ENCODE measurements around the gene DBR1. TPM values are rescaled to one million over a fixed set of nuclear protein-coding genes. Genes with fewer than 3 reads are reported as not detected.
A peak's percentile ranks its signal among the peaks of the same experiment; 100 is the strongest.

Gene DBR1
- total RNA-seq, 2 donors from 2014 or later, result 10.5 to 18.7 TPM

DNA sequence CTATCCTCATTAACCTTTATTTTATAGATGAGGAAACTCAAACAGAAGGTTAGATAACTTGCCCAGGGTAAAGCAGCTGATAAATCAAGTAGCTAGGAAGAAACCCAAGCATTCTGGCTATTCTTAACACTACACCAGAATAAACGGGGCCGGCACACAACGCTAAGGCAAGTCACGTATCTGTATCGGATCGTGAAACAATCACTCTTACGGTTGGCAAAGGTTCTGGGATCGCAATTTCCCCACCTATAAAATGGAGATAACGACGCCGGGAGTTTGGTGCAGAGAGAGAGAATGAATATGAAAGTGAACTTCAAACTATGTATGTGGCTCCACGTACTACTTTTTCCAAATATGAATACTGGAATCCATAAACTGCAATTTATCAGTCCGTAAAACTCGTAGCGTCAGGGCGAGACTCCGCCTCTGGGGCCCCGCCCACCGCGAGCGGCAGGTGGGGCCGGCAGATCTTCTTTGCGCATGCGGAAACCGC lies 12.1 kb upstream of the DBR1 start:
- DNase-seq, result peak; percentile 92
- TF ChIP-seq, protein P1, sequence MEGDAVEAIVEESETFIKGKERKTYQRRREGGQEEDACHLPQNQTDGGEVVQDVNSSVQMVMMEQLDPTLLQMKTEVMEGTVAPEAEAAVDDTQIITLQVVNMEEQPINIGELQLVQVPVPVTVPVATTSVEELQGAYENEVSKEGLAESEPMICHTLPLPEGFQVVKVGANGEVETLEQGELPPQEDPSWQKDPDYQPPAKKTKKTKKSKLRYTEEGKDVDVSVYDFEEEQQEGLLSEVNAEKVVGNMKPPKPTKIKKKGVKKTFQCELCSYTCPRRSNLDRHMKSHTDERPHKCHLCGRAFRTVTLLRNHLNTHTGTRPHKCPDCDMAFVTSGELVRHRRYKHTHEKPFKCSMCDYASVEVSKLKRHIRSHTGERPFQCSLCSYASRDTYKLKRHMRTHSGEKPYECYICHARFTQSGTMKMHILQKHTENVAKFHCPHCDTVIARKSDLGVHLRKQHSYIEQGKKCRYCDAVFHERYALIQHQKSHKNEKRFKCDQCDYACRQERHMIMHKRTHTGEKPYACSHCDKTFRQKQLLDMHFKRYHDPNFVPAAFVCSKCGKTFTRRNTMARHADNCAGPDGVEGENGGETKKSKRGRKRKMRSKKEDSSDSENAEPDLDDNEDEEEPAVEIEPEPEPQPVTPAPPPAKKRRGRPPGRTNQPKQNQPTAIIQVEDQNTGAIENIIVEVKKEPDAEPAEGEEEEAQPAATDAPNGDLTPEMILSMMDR (IDR thresholded peaks at IDR 0.05), result no peak
- intact Hi-C loops (cut with DNase I), result no loop called here
- H3K4me3 ChIP-seq, result peak overlapping the region; percentile 97
- no peaks in the 10 kb centered on the region for H3K36me3 ChIP-seq
- no peaks in the 10 kb centered on the region for H3K27me3 ChIP-seq
- H3K4me1 ChIP-seq, result no peaks in the 10 kb centered on the region
- H3K9ac ChIP-seq (ENCODE audit: low read depth in 2 of 2, low read length in 2 of 2), result peak overlapping the region; percentile 28 to 95
- no peaks in the 10 kb centered on the region for H3K9me3 ChIP-seq
- H3K27ac ChIP-seq, result peak overlapping the region; percentile 96

- H3K4me1 ChIP-seq, result no peaks in the 10 kb centered on the region
- no peak for DNase-seq
- peak overlapping the region; percentile 97 for H3K4me3 ChIP-seq
- TF ChIP-seq, protein P1 (IDR thresholded peaks at IDR 0.05), result no peak
- intact Hi-C loops (cut with DNase I), result no loop called here
- H3K27ac ChIP-seq, result peak overlapping the region; percentile 96
- no peak overlapping the region for H3K9ac ChIP-seq (ENCODE audit: low read depth in 2 of 2, low read length in 2 of 2)
- no peaks in the 10 kb centered on the region for H3K27me3 ChIP-seq
- no peaks in the 10 kb centered on the region for H3K9me3 ChIP-seq
- no peaks in the 10 kb centered on the region for H3K36me3 ChIP-seq
Observed at GRCh38 chr3:138186221-138186620, 11.5 kb upstream of the DBR1 start.

- TF ChIP-seq, protein P1 (IDR thresholded peaks at IDR 0.05), result no peak
- intact Hi-C loops (cut with DNase I), result loop anchor here (5.0 kb wide), 1 partner anchor 147 kb away; no protein-coding TSS in a partner anchor
- H3K4me3 ChIP-seq, result no peak overlapping the region
- no peak overlapping the region for H3K9ac ChIP-seq (ENCODE audit: low read depth in 2 of 2, low read length in 2 of 2)
- no peak for DNase-seq
- H3K36me3 ChIP-seq, result no peaks in the 10 kb centered on the region
- H3K27ac ChIP-seq, result no peak overlapping the region
- H3K27me3 ChIP-seq, result no peaks in the 10 kb centered on the region
- no peaks in the 10 kb centered on the region for H3K4me1 ChIP-seq
- H3K9me3 ChIP-seq, result no peaks in the 10 kb centered on the region
Observed at GRCh38 chr3:138184994-138185393, 10.3 kb upstream of the DBR1 start.

DNA sequence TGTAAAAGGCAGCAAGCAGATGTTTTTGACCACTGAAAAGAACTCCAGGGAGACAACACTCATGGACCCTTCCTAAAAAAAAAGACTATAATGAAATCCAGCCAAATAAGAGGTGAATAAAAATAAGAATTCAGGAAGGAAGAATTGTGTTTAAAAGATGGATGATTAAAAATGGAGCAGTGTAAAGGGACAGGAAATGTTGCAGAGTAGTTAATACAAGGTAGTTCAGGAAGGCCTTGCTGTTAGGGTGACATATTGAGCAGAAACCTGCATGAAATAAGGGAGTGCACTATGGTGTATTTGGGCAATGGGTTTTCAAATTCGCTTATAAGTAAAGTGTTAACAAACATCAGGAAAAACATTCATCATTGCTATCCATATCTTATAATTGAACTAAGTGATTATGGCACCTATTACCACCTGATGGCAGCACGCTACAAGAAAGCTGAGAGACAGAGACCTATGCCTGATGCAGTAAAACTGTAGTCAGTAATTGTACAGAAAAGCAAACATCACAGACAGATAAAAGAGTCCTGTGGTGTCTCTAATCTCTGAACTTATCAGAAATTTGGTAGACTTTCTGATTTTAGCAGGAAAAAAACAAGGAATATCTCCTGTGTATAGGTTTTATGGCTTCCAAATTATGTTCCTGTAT lies 5.8 kb upstream of the DBR1 start:
- H3K36me3 ChIP-seq, result no peaks in the 10 kb centered on the region
- no peak overlapping the region for H3K4me3 ChIP-seq
- H3K27me3 ChIP-seq, result no peaks in the 10 kb centered on the region
- DNase-seq, result peak; percentile 28
- no peak overlapping the region for H3K27ac ChIP-seq
- H3K9me3 ChIP-seq, result no peaks in the 10 kb centered on the region
- intact Hi-C loops (cut with DNase I), result loop anchor here (5.0 kb wide), 1 partner anchor 152 kb away; no protein-coding TSS in a partner anchor
- no peaks in the 10 kb centered on the region for H3K4me1 ChIP-seq
- no peak overlapping the region for H3K9ac ChIP-seq (ENCODE audit: low read depth in 2 of 2, low read length in 2 of 2)
- TF ChIP-seq, protein P1 (IDR thresholded peaks at IDR 0.05), result peak; percentile 12

DNA sequence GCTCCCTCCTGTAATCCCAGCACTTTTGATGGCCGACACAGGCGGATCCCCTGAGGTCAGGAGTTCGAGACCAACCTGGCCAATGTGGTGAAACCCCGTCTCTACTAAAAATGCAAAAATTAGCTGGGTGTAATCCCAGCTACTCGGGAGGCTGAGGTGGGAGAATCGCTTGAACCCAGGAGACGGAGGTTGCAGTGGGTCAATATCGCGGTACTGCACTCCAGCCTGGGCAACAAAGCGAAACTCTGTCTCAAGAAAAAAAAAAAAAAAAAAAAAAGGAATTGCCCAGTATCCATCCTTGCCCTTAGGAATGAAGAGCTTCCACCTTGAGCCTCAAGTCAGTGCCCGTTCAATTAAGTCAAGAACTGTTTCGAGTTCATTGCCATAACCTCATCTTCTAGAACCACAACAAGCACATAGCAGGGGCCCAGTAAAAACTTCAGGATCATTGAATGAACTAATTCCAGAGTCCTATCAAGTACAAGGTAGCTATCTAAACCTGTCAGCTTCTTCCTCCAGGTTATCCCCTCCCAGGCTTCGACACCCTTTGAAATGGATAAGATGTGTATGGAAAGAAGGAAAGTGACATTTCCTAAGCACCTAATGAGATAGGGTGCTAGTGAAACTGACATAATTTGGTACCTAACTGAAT lies 826 bp downstream of the DBR1 start:
- Histone ChIP-seq H3K4me1 (peaks cover 6% of the 10 kb centered on the region), H3K9ac (ENCODE audit: low read depth in 2 of 2, low read length in 2 of 2) (peak overlapping the region; percentile 89), H3K27ac (peak overlapping the region; percentile 74), H3K9me3 (no peaks in the 10 kb centered on the region), H3K36me3 (no peaks in the 10 kb centered on the region), H3K27me3 (no peaks in the 10 kb centered on the region), H3K4me3 (peak overlapping the region; percentile 65)
- intact Hi-C loops (cut with DNase I), result no loop called here
- no peak for DNase-seq
- TF ChIP-seq, protein P1 (IDR thresholded peaks at IDR 0.05), result no peak
